H1 (cell line): ENCODE results near the gene RAB11B. TPM values are rescaled to one million over a fixed set of nuclear protein-coding genes. Genes with fewer than 3 reads are reported as not detected.

Source experiments
- CTCF ChIA-PET: fragments of 300-600 bp; sonication (Branson Sonifier 250); formaldehyde crosslinking; loops from one replicate; lab custom pipeline; 2021; ENCODE audit not compliant: partially characterized antibody; lab: Charles Lee
- POLR2A ChIA-PET: fragments of 300-600 bp; sonication (Branson Sonifier 250); formaldehyde crosslinking; loops from one replicate; lab custom pipeline; 2021; ENCODE audit warnings: inconsistent platforms; ENCODE audit not compliant: partially characterized antibody; lab: Charles Lee
- DNase-seq, 2 experiments: peaks; one replicate each; pipeline versions ENCODE4 v3.0.0 to v3.0.0-alpha.2; 2010 to 2022; ENCODE audit warnings: low spot score in 2 of 2, low read depth in 1 of 2, mixed read lengths in 1 of 2
- FAIRE-seq: peaks from 2 replicates; lab custom pipeline; 2011; peaks lifted over from hg19 to GRCh38; lab: Jason Lieb, UNC
- H2AFZ ChIP-seq: 2 replicates; pipeline ENCODE4 v1.8.1; 2012; ENCODE audit warnings: low read length, inconsistent platforms
- H2AK5ac ChIP-seq: 2 replicates; pipeline ENCODE4 v1.6.1; 2013; ENCODE audit warnings: low read depth, low read length
- H2BK120ac ChIP-seq: replicated peaks from 2 replicates; pipeline ENCODE3; 2013; ENCODE audit warnings: low read depth, low read length, inconsistent platforms
- H2BK12ac ChIP-seq: 2 replicates; pipeline ENCODE4 v1.6.1; 2013; ENCODE audit warnings: low read depth, low read length
- H2BK15ac ChIP-seq: 2 replicates; pipeline ENCODE4 v1.6.1; 2013; ENCODE audit warnings: low read length
- H2BK20ac ChIP-seq: 2 replicates; pipeline ENCODE4 v1.6.1; 2013; ENCODE audit warnings: low read length
- H2BK5ac ChIP-seq: 2 replicates; pipeline ENCODE4 v1.6.1; 2013; ENCODE audit warnings: low read depth, low read length
- H3K14ac ChIP-seq: 2 replicates; pipeline ENCODE4 v1.6.1; 2013; ENCODE audit warnings: inconsistent platforms; ENCODE audit not compliant: insufficient read length
- H3K18ac ChIP-seq: 2 replicates; pipeline ENCODE4 v1.6.1; 2013; ENCODE audit warnings: low read length; ENCODE audit errors: extremely low read depth
- H3K23ac ChIP-seq: 2 replicates; pipeline ENCODE4 v1.6.1; 2013; ENCODE audit warnings: inconsistent platforms; ENCODE audit not compliant: insufficient read length
- H3K23me2 ChIP-seq: 2 replicates; pipeline ENCODE4 v1.6.1; 2013; ENCODE audit warnings: low read depth, low read length
- H3K27ac ChIP-seq: 2 replicates; pipeline ENCODE4 v1.6.1; 2011; ENCODE audit warnings: low read depth, low read length, inconsistent platforms
- H3K27me3 ChIP-seq, 4 experiments: replicated peaks in 1 of 4; 1 replicate in 1 of 4; 2 replicates in 3 of 4; pipeline versions ENCODE4 v1.6.1 to v1.8.1; 2011 to 2013; ENCODE audit warnings: low read length in 3 of 4, mild to moderate bottlenecking in 3 of 4, inconsistent platforms in 2 of 4, mixed read lengths in 2 of 4, moderate library complexity in 1 of 4; ENCODE audit not compliant: control insufficient read depth in 3 of 4, insufficient read depth in 3 of 4; ENCODE audit errors: extremely low read depth in 1 of 4
- H3K36me3 ChIP-seq, 4 experiments: 2 replicates each; pipeline versions ENCODE4 v1.6.1 to v1.8.1; 2011 to 2013; ENCODE audit warnings: mild to moderate bottlenecking in 4 of 4, low read length in 3 of 4, moderate library complexity in 2 of 4, control low read depth in 1 of 4, inconsistent platforms in 1 of 4; ENCODE audit not compliant: insufficient read depth in 4 of 4, control insufficient read depth in 2 of 4
- H3K4ac ChIP-seq: replicated peaks from 2 replicates; pipeline ENCODE3; 2013; ENCODE audit warnings: low read length, low read depth, mixed read lengths, inconsistent platforms; ENCODE audit not compliant: insufficient read length
- H3K4me1 ChIP-seq, 4 experiments: replicated peaks in 1 of 4; 1 replicate in 1 of 4; 2 replicates in 3 of 4; pipeline versions ENCODE4 v1.6.1 to v1.8.1; 2011 to 2013; ENCODE audit warnings: low read length in 3 of 4, inconsistent platforms in 2 of 4, mixed read lengths in 1 of 4; ENCODE audit not compliant: insufficient read depth in 4 of 4, control insufficient read depth in 3 of 4
- H3K4me2 ChIP-seq, 2 experiments: 2 replicates each; pipeline versions ENCODE4 v1.6.1 to v1.8.1; 2011 to 2013; ENCODE audit warnings: low read depth in 2 of 2, low read length in 2 of 2, control low read depth in 1 of 2, inconsistent platforms in 1 of 2, mild to moderate bottlenecking in 1 of 2; ENCODE audit not compliant: insufficient read depth in 1 of 2
- H3K4me3 ChIP-seq, 4 experiments: fragments of 200-600, 300-600 bp in 1 of 4; sonication (generic), shearing (Covaris generic), sonication (Bioruptor Twin) in 1 of 4; 2 replicates each; pipeline versions ENCODE4 v1.5.1 to v1.8.1; 2011 to 2016; ENCODE audit warnings: low read length in 4 of 4, low read depth in 3 of 4, control low read depth in 2 of 4, inconsistent platforms in 2 of 4, mild to moderate bottlenecking in 2 of 4, mixed read lengths in 1 of 4, moderate library complexity in 1 of 4; ENCODE audit not compliant: insufficient read depth in 2 of 4; ENCODE audit errors: extremely low read depth in 1 of 4
- H3K56ac ChIP-seq: replicated peaks from 2 replicates; pipeline ENCODE3; 2013; ENCODE audit warnings: low read depth, mild to moderate bottlenecking, mixed read lengths, low read length, inconsistent platforms; ENCODE audit not compliant: insufficient read length
- H3K79me1 ChIP-seq: 2 replicates; pipeline ENCODE4 v1.6.1; 2013; ENCODE audit warnings: low read depth, low read length, control low read depth
- H3K79me2 ChIP-seq, 2 experiments: 2 replicates each; pipeline versions ENCODE4 v1.6.1 to v1.8.1; 2012 to 2013; ENCODE audit warnings: low read length in 2 of 2, mild to moderate bottlenecking in 2 of 2, inconsistent platforms in 1 of 2; ENCODE audit not compliant: insufficient read depth in 2 of 2, control insufficient read depth in 1 of 2
- H3K9ac ChIP-seq, 4 experiments: replicated peaks in 1 of 4; 1 replicate in 1 of 4; 2 replicates in 3 of 4; pipeline versions ENCODE4 v1.6.1 to v1.8.1; 2011 to 2013; ENCODE audit warnings: low read depth in 3 of 4, low read length in 3 of 4, control low read depth in 2 of 4, mild to moderate bottlenecking in 2 of 4, moderate library complexity in 2 of 4, inconsistent platforms in 1 of 4; ENCODE audit errors: extremely low read depth in 1 of 4
- H3K9me3 ChIP-seq, 2 experiments: 2 replicates each; pipeline versions ENCODE4 v1.6.1 to v1.8.1; 2012 to 2013; ENCODE audit warnings: mild to moderate bottlenecking in 2 of 2, moderate library complexity in 2 of 2, control low read depth in 1 of 2, inconsistent platforms in 1 of 2, low read depth in 1 of 2, low read length in 1 of 2, mixed read lengths in 1 of 2; ENCODE audit not compliant: insufficient read depth in 2 of 2
- H4K20me1 ChIP-seq, 2 experiments: replicated peaks in 1 of 2; 2 replicates each; pipeline versions ENCODE3 to v1.8.1; 2011 to 2013; ENCODE audit warnings: inconsistent platforms in 2 of 2, low read length in 2 of 2, mild to moderate bottlenecking in 1 of 2; ENCODE audit not compliant: insufficient read depth in 2 of 2, control insufficient read depth in 1 of 2
- H4K5ac ChIP-seq: 2 replicates; pipeline ENCODE4 v1.6.1; 2013; ENCODE audit warnings: low read length, low read depth, mixed read lengths, inconsistent platforms; ENCODE audit not compliant: insufficient read length
- H4K8ac ChIP-seq: 2 replicates; pipeline ENCODE4 v1.8.0; 2013; ENCODE audit warnings: mild to moderate bottlenecking, moderate library complexity, low read length, inconsistent platforms; ENCODE audit not compliant: insufficient read depth; ENCODE audit errors: extremely low read depth
- H4K91ac ChIP-seq: replicated peaks from 2 replicates; pipeline ENCODE3; 2013; ENCODE audit warnings: low read length, mixed read lengths, inconsistent platforms; ENCODE audit not compliant: insufficient read length
- BACH1 ChIP-seq: IDR thresholded peaks from 2 replicates; pipeline ENCODE4 v1.6.1; 2012; ENCODE audit warnings: low read length, improper control_type of control experiment
- CTBP2 ChIP-seq: IDR thresholded peaks from 2 replicates; pipeline ENCODE4 v1.7.0; 2011; ENCODE audit warnings: borderline replicate concordance, mild to moderate bottlenecking, moderate library complexity, mixed read lengths, low read length; ENCODE audit not compliant: insufficient read depth, insufficient read length
- KDM4A ChIP-seq: IDR thresholded peaks from one replicate; pipeline ENCODE4 v1.7.1; 2012; ENCODE audit warnings: low read depth, mild to moderate bottlenecking, moderate library complexity, low read length, inconsistent platforms; ENCODE audit not compliant: severe bottlenecking
- RFX5 ChIP-seq: IDR thresholded peaks from 2 replicates; pipeline ENCODE4 v1.6.1; 2011; ENCODE audit warnings: low read depth, low read length, improper control_type of control experiment, borderline replicate concordance
- RXRA ChIP-seq: IDR thresholded peaks from 2 replicates; pipeline ENCODE4 v1.6.1; 2011; ENCODE audit warnings: low read depth, mild to moderate bottlenecking, low read length, moderate library complexity; ENCODE audit not compliant: insufficient read depth
- TCF12 ChIP-seq: IDR thresholded peaks from 2 replicates; pipeline ENCODE4 v1.6.1; 2011; ENCODE audit warnings: low read depth, mild to moderate bottlenecking, low read length
- ZNF274 ChIP-seq: IDR thresholded peaks from 2 replicates; pipeline ENCODE4 v1.7.0; 2012; ENCODE audit warnings: low read length, borderline replicate concordance; ENCODE audit errors: extremely low read depth
- WGBS, 2 experiments: shearing (Covaris generic) in 1 of 2; methylation state at CpG; one replicate each; pipeline versions ENCODE4 v1.1.6 to v1.1.7; 2013 to 2015; ENCODE audit warnings: low lambda C conversion rate in 2 of 2, mixed read lengths in 2 of 2, inconsistent platforms in 1 of 2, low coverage in 1 of 2, missing lambda C conversion rate in 1 of 2; ENCODE audit not compliant: insufficient replicate concordance in 2 of 2, insufficient coverage in 1 of 2, insufficient read length in 1 of 2; ENCODE audit errors: extremely low coverage in 1 of 2, missing lambda C conversion rate in 1 of 2; 5-methylcytosine and 5-hydroxymethylcytosine counted together
- polyA plus RNA-seq, 7 experiments: library from polyadenylated mRNA; depleted of rRNA in 3 of 7; stranded (reverse) in 5 of 7; unstranded in 2 of 7; fragments of >200 nt in 5 of 7; fragments of 200-250 nt in 2 of 7; gene quantifications; 1 replicate in 5 of 7; 2 replicates in 1 of 7; 4 replicates in 1 of 7; pipeline versions ENCODE4 v1.2.1 to v1.2.3, GENCODE V29; 2011 to 2013; ENCODE audit warnings: missing spikeins in 2 of 7, mixed read lengths in 2 of 7
- total RNA-seq: library from RNA; stranded (reverse); fragmentation: NEBNext Ultra II Directional; extraction: Animal tissue kit (Norgen Biotek cat#: 25700); gene quantifications from 2 replicates; pipeline ENCODE4 v1.2.1, GENCODE V29; 2021
- TF ChIP-seq, protein P1 (sequence below): IDR thresholded peaks from 2 replicates; pipeline ENCODE4 v1.6.1; 2012; ENCODE audit warnings: low read length, inconsistent platforms
- TF ChIP-seq, protein P2 (sequence below): IDR thresholded peaks from 2 replicates; pipeline ENCODE4 v1.6.1; 2011; ENCODE audit warnings: low read length, improper control_type of control experiment
- TF ChIP-seq, protein P3 (sequence below): IDR thresholded peaks from 2 replicates; pipeline ENCODE4 v1.6.1; 2012; ENCODE audit warnings: inconsistent platforms

The RAB11B gene
- total and polyA plus RNA-seq, 2 of the 8 experiments (the other 6 are each of a cell fraction or from before 2014, with no cell fraction given) = 50.2 to 85.8 TPM

- no peak overlapping the region for H3K23ac ChIP-seq
- peaks cover 36% of the 10 kb centered on the region for H3K79me1 ChIP-seq
- H2BK15ac ChIP-seq = no peak overlapping the region
- H3K14ac ChIP-seq = no peak overlapping the region
- H3K4ac ChIP-seq = no peak overlapping the region
- peaks cover 8 to 36% of the 10 kb centered on the region in 2 experiments for H4K20me1 ChIP-seq
- H4K5ac ChIP-seq = no peak overlapping the region
- no peaks in the 10 kb centered on the region for H3K23me2 ChIP-seq
- no peak overlapping the region for H2AK5ac ChIP-seq
- peaks cover 0 to 6% (median 1%) of the 10 kb centered on the region in 4 experiments; a peak in 6 of 7 replicates for H3K4me1 ChIP-seq
- H4K91ac ChIP-seq = no peak overlapping the region
- H2BK12ac ChIP-seq = no peak overlapping the region
- H3K18ac ChIP-seq = no peak overlapping the region
- no peak overlapping the region for H2BK5ac ChIP-seq
- 88% methylated on average over 7 of the region's 7 CpGs; no CpG with 5 or more reads in 1 of the 2 experiments for WGBS, 2 experiments
- H3K4me3 ChIP-seq = no peak overlapping the region
- no peak overlapping the region for H4K8ac ChIP-seq
- DNase-seq (no peak), FAIRE-seq (no peak)
- no peak overlapping the region for H2AFZ ChIP-seq
- no peaks in the 10 kb centered on the region for H3K27me3 ChIP-seq
- H2BK20ac ChIP-seq = no peak overlapping the region
- no peak overlapping the region for H2BK120ac ChIP-seq
- H3K56ac ChIP-seq = no peak overlapping the region
- no peak overlapping the region for H3K9ac ChIP-seq
- no peaks in the 10 kb centered on the region; a peak in 3 of 8 replicates for H3K36me3 ChIP-seq
- H3K4me2 ChIP-seq = no peak overlapping the region
- POLR2A ChIA-PET = interaction anchor here (0.6 to 1.0 kb wide), 6 partner anchors 19 to 96 kb away, joined by 3 to 5 read pairs (median 3); partner anchors contain the start of genes ANGPTL4 and KANK3
- no peak overlapping the region for H3K27ac ChIP-seq
- H3K9me3 ChIP-seq = no peaks in the 10 kb centered on the region
- CTCF ChIA-PET = interaction anchor here (5.5 kb wide), 1 partner anchor 43 kb away, joined by 47 read pairs; no protein-coding TSS in a partner anchor
- H3K79me2 ChIP-seq = peaks cover 5 to 73% of the 10 kb centered on the region in 2 experiments
- TF ChIP-seq, protein P1, sequence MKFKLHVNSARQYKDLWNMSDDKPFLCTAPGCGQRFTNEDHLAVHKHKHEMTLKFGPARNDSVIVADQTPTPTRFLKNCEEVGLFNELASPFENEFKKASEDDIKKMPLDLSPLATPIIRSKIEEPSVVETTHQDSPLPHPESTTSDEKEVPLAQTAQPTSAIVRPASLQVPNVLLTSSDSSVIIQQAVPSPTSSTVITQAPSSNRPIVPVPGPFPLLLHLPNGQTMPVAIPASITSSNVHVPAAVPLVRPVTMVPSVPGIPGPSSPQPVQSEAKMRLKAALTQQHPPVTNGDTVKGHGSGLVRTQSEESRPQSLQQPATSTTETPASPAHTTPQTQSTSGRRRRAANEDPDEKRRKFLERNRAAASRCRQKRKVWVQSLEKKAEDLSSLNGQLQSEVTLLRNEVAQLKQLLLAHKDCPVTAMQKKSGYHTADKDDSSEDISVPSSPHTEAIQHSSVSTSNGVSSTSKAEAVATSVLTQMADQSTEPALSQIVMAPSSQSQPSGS = no peak
- TF ChIP-seq, protein P2, sequence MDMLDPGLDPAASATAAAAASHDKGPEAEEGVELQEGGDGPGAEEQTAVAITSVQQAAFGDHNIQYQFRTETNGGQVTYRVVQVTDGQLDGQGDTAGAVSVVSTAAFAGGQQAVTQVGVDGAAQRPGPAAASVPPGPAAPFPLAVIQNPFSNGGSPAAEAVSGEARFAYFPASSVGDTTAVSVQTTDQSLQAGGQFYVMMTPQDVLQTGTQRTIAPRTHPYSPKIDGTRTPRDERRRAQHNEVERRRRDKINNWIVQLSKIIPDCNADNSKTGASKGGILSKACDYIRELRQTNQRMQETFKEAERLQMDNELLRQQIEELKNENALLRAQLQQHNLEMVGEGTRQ = no peak
- TF ChIP-seq, protein P3, sequence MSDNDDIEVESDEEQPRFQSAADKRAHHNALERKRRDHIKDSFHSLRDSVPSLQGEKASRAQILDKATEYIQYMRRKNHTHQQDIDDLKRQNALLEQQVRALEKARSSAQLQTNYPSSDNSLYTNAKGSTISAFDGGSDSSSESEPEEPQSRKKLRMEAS = no peak
- TF ChIP-seq RFX5 (no peak), TCF12 (no peak), BACH1 (no peak), CTBP2 (no peak), ZNF274 (no peak), RXRA (no peak), KDM4A (no peak)
These were observed 6.0 kb downstream of the RAB11B start for GRCh38 chr19:8396185-8396562.
